Upper lobe of left lung (tissue), 6 donors: ENCODE results near the gene MAP2K6. TPM values are rescaled to one million over a fixed set of nuclear protein-coding genes. Genes with fewer than 3 reads are reported as not detected.

Source experiments
- ATAC-seq, 2 donors: fragments of 200-7000 bp; cut with Tn5 transposase; one replicate each; pipeline ENCODE4 v1.9.1; 2022; ENCODE audit warnings: mild to moderate bottlenecking in 2 of 2, moderate library complexity in 2 of 2; ENCODE audit not compliant: low FRiP score in 2 of 2
- DNase-seq, 2 donors: peaks; one replicate each; pipeline ENCODE4 v3.0.0-alpha.2; 2019 to 2020
- H3K27ac ChIP-seq, 4 donors: fragments of 200-600 bp; sonication (generic); one replicate each; pipeline ENCODE4 v1.5.1; 2016 to 2019
- H3K27me3 ChIP-seq, 4 donors: fragments of 200-600 bp; sonication (generic); one replicate each; pipeline ENCODE4 v1.5.1; 2017 to 2019
- H3K36me3 ChIP-seq, 4 donors: fragments of 200-600 bp; sonication (generic); one replicate each; pipeline ENCODE4 v1.5.1; 2016 to 2019
- H3K4me1 ChIP-seq, 4 donors: fragments of 200-600 bp; sonication (generic); one replicate each; pipeline ENCODE4 v1.5.1; 2018 to 2019
- H3K4me3 ChIP-seq, 4 donors: fragments of 200-600 bp; sonication (generic); one replicate each; pipeline ENCODE4 v1.5.1; 2017 to 2019; ENCODE audit warnings: mild to moderate bottlenecking in 2 of 4, moderate library complexity in 1 of 4
- H3K9me3 ChIP-seq, 4 donors: fragments of 200-600 bp; sonication (generic); one replicate each; pipeline ENCODE4 v1.5.1; 2018 to 2019
- EP300 ChIP-seq, 4 donors: sonication (generic); formaldehyde crosslinking; IDR thresholded peaks; one replicate each; pipeline ENCODE4 v1.5.1; 2017; ENCODE audit warnings: antibody characterized with exemption in 4 of 4, control low read depth in 2 of 4
- POLR2A ChIP-seq, 4 donors: fragments of 450-650 bp; IDR thresholded peaks; one replicate each; pipeline ENCODE4 v1.5.1; 2016 to 2017; ENCODE audit warnings: antibody characterized with exemption in 4 of 4, mild to moderate bottlenecking in 2 of 4
- POLR2AphosphoS5 ChIP-seq, 2 donors: sonication (generic); formaldehyde crosslinking; IDR thresholded peaks; one replicate each; pipeline ENCODE4 v1.5.1; 2017; ENCODE audit warnings: antibody characterized with exemption in 2 of 2
- WGBS, 2 donors: methylation state at CpG; one replicate each; pipeline ENCODE4 v1.1.5; 2017 to 2018; 5-methylcytosine and 5-hydroxymethylcytosine counted together
- total RNA-seq, 6 donors: library from RNA; depleted of rRNA in 4 of 6; stranded (reverse); fragments of >200 nt in 4 of 6; gene quantifications; one replicate each; pipeline versions ENCODE4 v1.1.0 to v1.2.1, GENCODE V29; 2016 to 2021
- TF ChIP-seq, protein P1 (sequence below), 6 experiments: fragments of 450-650 bp in 4 of 6; fragments of 200-600 bp in 2 of 6; sonication (generic) in 2 of 6; IDR thresholded peaks; one replicate each; pipeline ENCODE4 v1.5.1; 2016 to 2019; ENCODE audit warnings: antibody characterized with exemption in 6 of 6
- donor health status: DM: no; HTN: no; CAD: no; lungs with moderate emphysema.
- donor health status: DM: no; HTN: yes; CAD: no; lungs with severe emphysema.

MAP2K6 gene
- total RNA-seq, 6 donors from 2014 or later, result 0.33 to 16.8 (median 5.9) TPM

DNA sequence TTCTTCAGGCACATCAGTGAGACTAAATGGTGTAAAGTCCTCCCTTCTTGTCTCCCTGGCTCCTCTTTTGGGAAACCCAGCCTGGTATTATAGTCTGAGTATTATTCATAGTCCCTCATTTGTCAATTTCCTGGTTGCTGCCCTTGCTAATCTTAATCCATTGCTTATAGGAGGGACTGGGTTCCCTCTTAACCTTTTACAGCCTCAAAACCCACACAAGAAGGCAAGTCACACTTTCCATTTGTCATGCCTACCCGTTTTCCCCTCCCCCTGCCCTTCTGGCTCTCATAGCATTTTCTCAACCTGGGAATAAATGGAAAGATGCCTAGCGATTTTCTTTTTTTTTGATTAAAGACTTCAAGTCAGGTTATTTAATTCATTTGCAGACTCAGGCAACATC, 124.8 kb downstream of the MAP2K6 start:
- H3K4me3 ChIP-seq, result no peak overlapping the region
- no peak overlapping the region for H3K27ac ChIP-seq
- no peaks in the 10 kb centered on the region for H3K4me1 ChIP-seq
- WGBS, 2 donors, result 96 to 98% methylated on average over 2 of the region's 2 CpGs
- DNase-seq (no peak), ATAC-seq (no peak)
- H3K27me3 ChIP-seq, result no peaks in the 10 kb centered on the region
- TF ChIP-seq POLR2A (IDR thresholded peaks at IDR 0.05) (no peak), POLR2AphosphoS5 (IDR thresholded peaks at IDR 0.05) (no peak), EP300 (IDR thresholded peaks at IDR 0.05) (no peak)
- TF ChIP-seq, protein P1, sequence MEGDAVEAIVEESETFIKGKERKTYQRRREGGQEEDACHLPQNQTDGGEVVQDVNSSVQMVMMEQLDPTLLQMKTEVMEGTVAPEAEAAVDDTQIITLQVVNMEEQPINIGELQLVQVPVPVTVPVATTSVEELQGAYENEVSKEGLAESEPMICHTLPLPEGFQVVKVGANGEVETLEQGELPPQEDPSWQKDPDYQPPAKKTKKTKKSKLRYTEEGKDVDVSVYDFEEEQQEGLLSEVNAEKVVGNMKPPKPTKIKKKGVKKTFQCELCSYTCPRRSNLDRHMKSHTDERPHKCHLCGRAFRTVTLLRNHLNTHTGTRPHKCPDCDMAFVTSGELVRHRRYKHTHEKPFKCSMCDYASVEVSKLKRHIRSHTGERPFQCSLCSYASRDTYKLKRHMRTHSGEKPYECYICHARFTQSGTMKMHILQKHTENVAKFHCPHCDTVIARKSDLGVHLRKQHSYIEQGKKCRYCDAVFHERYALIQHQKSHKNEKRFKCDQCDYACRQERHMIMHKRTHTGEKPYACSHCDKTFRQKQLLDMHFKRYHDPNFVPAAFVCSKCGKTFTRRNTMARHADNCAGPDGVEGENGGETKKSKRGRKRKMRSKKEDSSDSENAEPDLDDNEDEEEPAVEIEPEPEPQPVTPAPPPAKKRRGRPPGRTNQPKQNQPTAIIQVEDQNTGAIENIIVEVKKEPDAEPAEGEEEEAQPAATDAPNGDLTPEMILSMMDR (IDR thresholded peaks at IDR 0.05), result no peak
- H3K9me3 ChIP-seq, result no peaks in the 10 kb centered on the region
- peaks cover 0 to 25% (median 0%) of the 10 kb centered on the region in 4 donors for H3K36me3 ChIP-seq

DNA sequence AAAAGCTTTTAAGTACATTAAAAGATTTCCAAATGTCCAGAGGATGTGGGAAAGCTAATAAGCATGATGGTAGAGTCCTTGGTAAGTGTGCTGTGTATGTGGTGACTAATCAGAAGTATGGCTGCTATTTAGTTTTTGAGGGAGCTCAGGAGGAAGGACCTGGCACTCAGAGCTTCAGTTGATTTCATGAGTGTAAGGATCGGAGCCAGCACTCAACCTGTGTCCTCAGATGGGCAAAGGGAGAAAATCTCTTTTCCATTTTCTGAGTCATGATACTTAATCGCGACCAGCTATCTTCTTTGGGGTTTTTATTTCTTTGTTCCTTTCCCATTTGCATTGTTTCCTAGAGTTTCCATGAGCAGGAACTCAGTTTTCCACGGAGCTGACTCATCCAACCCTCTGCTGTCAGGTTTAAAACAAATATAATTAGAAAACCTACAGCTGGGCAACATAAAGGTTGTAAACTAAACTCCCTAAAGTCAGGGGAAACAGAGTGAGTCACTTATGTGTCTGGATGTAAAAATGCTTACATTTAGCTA, 125.4 kb downstream of the MAP2K6 start:
- H3K9me3 ChIP-seq, result no peaks in the 10 kb centered on the region
- TF ChIP-seq, protein P1 (IDR thresholded peaks at IDR 0.05), result no peak
- TF ChIP-seq EP300 (IDR thresholded peaks at IDR 0.05) (no peak), POLR2AphosphoS5 (IDR thresholded peaks at IDR 0.05) (no peak), POLR2A (IDR thresholded peaks at IDR 0.05) (no peak)
- H3K36me3 ChIP-seq, result peaks cover 0 to 24% (median 0%) of the 10 kb centered on the region in 4 donors
- no peak overlapping the region for H3K4me3 ChIP-seq
- DNase-seq (no peak), ATAC-seq (no peak)
- H3K4me1 ChIP-seq, result no peaks in the 10 kb centered on the region
- WGBS, 2 donors, result 90 to 92% methylated on average over 4 of the region's 4 CpGs
- no peaks in the 10 kb centered on the region for H3K27me3 ChIP-seq
- H3K27ac ChIP-seq, result no peak overlapping the region

DNA sequence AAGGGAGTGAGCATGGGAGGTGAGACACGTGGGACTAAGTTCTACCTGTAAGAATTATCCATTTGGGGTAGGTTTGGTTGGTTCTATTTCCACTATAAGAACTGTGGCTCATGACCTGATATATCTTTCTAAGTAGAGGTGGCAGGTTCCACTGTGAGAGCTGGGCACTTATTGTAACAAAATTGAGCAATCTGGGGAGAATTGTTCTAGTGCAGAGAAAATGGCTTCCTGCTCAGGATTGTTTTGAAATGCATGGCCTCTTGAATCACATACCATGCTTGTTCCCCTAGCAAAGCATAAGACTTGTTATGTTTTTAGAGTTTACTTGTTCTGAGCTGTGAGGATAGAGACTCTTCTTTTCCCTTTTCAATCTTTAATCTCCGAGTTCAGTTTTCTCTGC, 125.9 kb downstream of the MAP2K6 start:
- WGBS, 2 donors, result 86 to 99% methylated on average over 2 of the region's 2 CpGs
- H3K27ac ChIP-seq, result no peak overlapping the region
- no peaks in the 10 kb centered on the region for H3K4me1 ChIP-seq
- TF ChIP-seq POLR2AphosphoS5 (IDR thresholded peaks at IDR 0.05) (no peak), POLR2A (IDR thresholded peaks at IDR 0.05) (no peak), EP300 (IDR thresholded peaks at IDR 0.05) (no peak)
- TF ChIP-seq, protein P1 (IDR thresholded peaks at IDR 0.05), result no peak
- H3K36me3 ChIP-seq, result peaks cover 0 to 24% (median 0%) of the 10 kb centered on the region in 4 donors
- no peak overlapping the region for H3K4me3 ChIP-seq
- ATAC-seq (no peak), DNase-seq (no peak)
- H3K27me3 ChIP-seq, result no peaks in the 10 kb centered on the region
- H3K9me3 ChIP-seq, result no peaks in the 10 kb centered on the region

DNA sequence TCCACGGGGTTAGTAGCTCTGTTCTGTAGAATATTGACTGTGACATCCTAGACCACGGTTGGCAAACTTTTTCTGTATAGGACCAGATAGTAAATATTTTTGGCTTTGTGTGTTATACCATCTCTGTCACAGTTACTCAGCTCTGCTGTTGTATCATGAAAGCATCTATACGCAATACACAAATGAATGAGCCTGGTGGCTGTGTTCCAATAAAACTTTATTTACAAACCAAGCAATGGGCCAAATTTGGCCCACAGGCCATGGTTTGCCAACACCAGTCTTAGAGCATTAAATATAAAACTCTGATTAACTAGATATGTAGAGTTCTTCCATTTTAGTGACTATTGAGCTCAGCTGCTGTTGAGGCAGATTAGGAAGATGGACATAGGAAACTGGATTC, 132.7 kb downstream of the MAP2K6 start:
- no peak overlapping the region for H3K4me3 ChIP-seq
- no peak overlapping the region for H3K27ac ChIP-seq
- 96 to 100% methylated on average over 3 of the region's 3 CpGs for WGBS, 2 donors
- H3K9me3 ChIP-seq, result no peaks in the 10 kb centered on the region
- ATAC-seq (no peak), DNase-seq (no peak)
- TF ChIP-seq POLR2AphosphoS5 (IDR thresholded peaks at IDR 0.05), result no peak
- TF ChIP-seq, protein P1 (IDR thresholded peaks at IDR 0.05), result no peak
- TF ChIP-seq POLR2A (IDR thresholded peaks at IDR 0.05), result no peak
- no peak for TF ChIP-seq EP300 (IDR thresholded peaks at IDR 0.05)
- H3K36me3 ChIP-seq, result no peaks in the 10 kb centered on the region
- H3K27me3 ChIP-seq, result no peaks in the 10 kb centered on the region
- H3K4me1 ChIP-seq, result no peaks in the 10 kb centered on the region

DNA sequence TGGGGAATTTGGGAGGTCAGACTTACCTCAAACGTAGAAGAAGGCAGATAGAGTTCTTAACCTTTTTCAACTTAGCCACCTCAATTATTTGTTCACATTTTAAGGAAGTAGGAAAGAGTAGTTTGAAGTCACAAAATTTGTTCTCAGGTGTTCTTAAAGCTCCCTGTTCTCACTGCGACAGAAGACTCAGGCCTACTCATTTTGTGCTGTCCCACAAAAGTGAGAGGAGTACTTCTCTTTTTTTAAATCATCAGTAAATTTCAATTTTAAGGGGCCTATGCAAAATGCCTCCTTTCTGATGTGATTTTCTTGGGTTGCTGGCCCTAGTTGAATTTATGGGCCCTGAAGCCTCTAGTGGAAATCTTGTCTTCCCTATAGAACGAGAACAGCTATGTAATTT, 133.4 kb downstream of the MAP2K6 start:
- Histone ChIP-seq H3K4me3 (no peak overlapping the region), H3K27ac (no peak overlapping the region), H3K27me3 (no peaks in the 10 kb centered on the region), H3K4me1 (no peaks in the 10 kb centered on the region), H3K9me3 (no peaks in the 10 kb centered on the region), H3K36me3 (no peaks in the 10 kb centered on the region)
- 74 to 85% methylated on average over 3 of the region's 3 CpGs for WGBS, 2 donors
- TF ChIP-seq, protein P1 (IDR thresholded peaks at IDR 0.05), result no peak
- TF ChIP-seq POLR2A (IDR thresholded peaks at IDR 0.05) (no peak), POLR2AphosphoS5 (IDR thresholded peaks at IDR 0.05) (no peak), EP300 (IDR thresholded peaks at IDR 0.05) (no peak)
- ATAC-seq (no peak), DNase-seq (no peak)
